ENCODE measurements around the gene EHMT1. TPM values are rescaled to one million over a fixed set of nuclear protein-coding genes. Genes with fewer than 3 reads are reported as not detected.

The EHMT1 gene
- total RNA-seq, 4 donors from 2014 or later = 71.6 to 78.2 (median 74.2) TPM

- Histone ChIP-seq H3K4me1 (peaks cover 7 to 13% (median 10%) of the 10 kb centered on the region in 4 donors), H3K27ac (replicated peaks in 1 of 4) (no peak overlapping the region), H3K4me3 (no peak overlapping the region), H3K36me3 (peaks cover 6 to 75% (median 52%) of the 10 kb centered on the region in 4 donors), H3K9me3 (no peaks in the 10 kb centered on the region), H3K27me3 (no peaks in the 10 kb centered on the region)
- DNase-seq (ENCODE audit: extremely low spot score) = no peak
- WGBS = 95% methylated on average over 16 of the region's 20 CpGs
- intact Hi-C loops (cut with DNase I) = no loop called here
- TF ChIP-seq EP300 (IDR thresholded peaks at IDR 0.05) (no peak), CTCF (IDR thresholded peaks at IDR 0.05) (no peak), POLR2A (IDR thresholded peaks at IDR 0.05; ENCODE audit: low read depth) (no peak), POLR2AphosphoS5 (IDR thresholded peaks at IDR 0.05) (no peak)
Measured at GRCh38 chr9:137728444-137729311, 109.9 kb downstream of the EHMT1 start.

DNA sequence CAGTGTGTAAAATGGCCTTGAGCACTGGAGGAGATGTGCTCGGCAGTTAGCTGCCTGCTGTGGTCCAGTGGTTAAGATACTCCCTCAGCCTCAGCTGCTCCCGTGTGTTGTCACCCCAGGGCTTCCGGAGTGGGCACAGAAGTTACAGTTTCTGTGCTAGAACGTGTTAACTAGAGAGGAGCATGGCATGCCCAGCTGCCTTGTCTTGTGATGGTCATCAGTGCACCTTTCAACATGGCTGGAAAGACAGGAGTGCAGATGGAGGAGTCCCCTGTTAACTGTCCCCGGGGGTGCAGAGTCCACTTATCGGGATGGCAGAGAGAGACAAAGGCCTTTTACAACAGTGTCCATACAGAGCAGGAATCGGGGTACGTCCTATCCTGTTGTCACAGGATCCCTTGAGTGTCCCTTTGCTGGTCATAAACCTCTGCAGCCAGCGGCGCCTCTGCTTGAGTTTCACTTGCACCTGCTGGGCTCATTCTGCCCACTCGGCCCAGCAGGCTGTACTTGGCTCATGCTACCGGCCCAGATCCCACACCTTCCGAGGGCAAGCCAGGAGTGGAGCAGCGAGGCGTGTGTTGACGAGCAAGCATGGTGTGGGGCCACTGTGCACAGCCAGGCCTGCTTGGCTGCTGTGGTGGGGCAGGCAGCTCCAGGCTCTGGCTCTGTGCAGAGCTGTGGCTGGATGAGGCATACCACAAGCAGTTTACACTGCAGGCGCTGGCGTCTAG is 112.6 kb downstream of the EHMT1 start:
- intact Hi-C loops (cut with DNase I) = no loop called here
- no peak overlapping the region for H3K27ac ChIP-seq (replicated peaks in 1 of 4)
- H3K36me3 ChIP-seq = peaks cover 6 to 65% (median 54%) of the 10 kb centered on the region in 4 donors
- no peak for DNase-seq (ENCODE audit: extremely low spot score)
- H3K4me1 ChIP-seq = no peaks in the 10 kb centered on the region
- no peak for TF ChIP-seq POLR2AphosphoS5 (IDR thresholded peaks at IDR 0.05)
- no peak for TF ChIP-seq POLR2A (IDR thresholded peaks at IDR 0.05; ENCODE audit: low read depth)
- TF ChIP-seq EP300 (IDR thresholded peaks at IDR 0.05) = no peak
- no peak for TF ChIP-seq CTCF (IDR thresholded peaks at IDR 0.05)
- no peaks in the 10 kb centered on the region for H3K9me3 ChIP-seq
- H3K4me3 ChIP-seq = no peak overlapping the region
- no peaks in the 10 kb centered on the region for H3K27me3 ChIP-seq
- WGBS = 98% methylated on average over 9 of the region's 18 CpGs

GRCh38 chr9:137731947-137732813 is 113.4 kb downstream of the EHMT1 start:
- TF ChIP-seq POLR2A (IDR thresholded peaks at IDR 0.05; ENCODE audit: low read depth) (no peak), EP300 (IDR thresholded peaks at IDR 0.05) (no peak), CTCF (IDR thresholded peaks at IDR 0.05) (no peak), POLR2AphosphoS5 (IDR thresholded peaks at IDR 0.05) (no peak)
- 98% methylated on average over 20 of the region's 24 CpGs for WGBS
- intact Hi-C loops (cut with DNase I) = no loop called here
- H3K9me3 ChIP-seq = no peaks in the 10 kb centered on the region
- no peak overlapping the region for H3K27ac ChIP-seq (replicated peaks in 1 of 4)
- DNase-seq (ENCODE audit: extremely low spot score) = no peak
- no peak overlapping the region for H3K4me3 ChIP-seq
- H3K4me1 ChIP-seq = no peaks in the 10 kb centered on the region
- H3K27me3 ChIP-seq = no peaks in the 10 kb centered on the region
- H3K36me3 ChIP-seq = peaks cover 6 to 60% (median 53%) of the 10 kb centered on the region in 4 donors

DNA sequence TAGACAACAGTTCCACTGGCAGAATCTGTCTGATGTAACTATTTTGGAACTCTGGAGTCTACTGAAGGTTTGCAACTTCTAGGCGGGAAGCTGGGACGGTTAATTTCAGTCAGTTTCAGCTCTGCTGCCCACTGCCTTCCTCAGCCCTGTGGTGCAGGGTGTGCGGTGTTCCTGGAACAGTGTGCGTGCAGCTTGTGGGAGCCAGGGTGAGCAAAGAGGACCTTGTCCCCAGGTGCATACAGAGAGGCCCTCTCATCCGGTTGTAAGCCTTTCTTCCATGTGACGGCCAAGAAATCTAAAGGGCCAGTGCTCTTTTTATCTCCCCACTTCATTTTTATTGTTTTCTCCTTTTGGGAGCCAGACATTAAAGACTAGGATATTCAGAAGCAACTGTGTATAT is 114.6 kb downstream of the EHMT1 start:
- no peak overlapping the region for H3K27ac ChIP-seq (replicated peaks in 1 of 4)
- intact Hi-C loops (cut with DNase I) = no loop called here
- no peaks in the 10 kb centered on the region for H3K9me3 ChIP-seq
- 100% methylated on average over 6 of the region's 6 CpGs for WGBS
- no peaks in the 10 kb centered on the region for H3K27me3 ChIP-seq
- no peak overlapping the region for H3K4me3 ChIP-seq
- no peaks in the 10 kb centered on the region for H3K4me1 ChIP-seq
- peaks cover 6 to 65% (median 54%) of the 10 kb centered on the region in 4 donors for H3K36me3 ChIP-seq
- DNase-seq (ENCODE audit: extremely low spot score) = no peak
- TF ChIP-seq CTCF (IDR thresholded peaks at IDR 0.05) = no peak
- no peak for TF ChIP-seq POLR2AphosphoS5 (IDR thresholded peaks at IDR 0.05)
- TF ChIP-seq EP300 (IDR thresholded peaks at IDR 0.05) = no peak
- TF ChIP-seq POLR2A (IDR thresholded peaks at IDR 0.05; ENCODE audit: low read depth) = no peak

All from esophagus muscularis mucosa (tissue), 4 donors.